Measurements from ENCODE around the gene HAND1.
A peak's percentile ranks its signal among the peaks of the same experiment; 100 is the strongest.

HAND1 gene

GRCh38 chr5:154477382-154478223 lies 424 bp downstream of the HAND1 start:
- no peak for DNase-seq

GRCh38 chr5:154476354-154477205 lies 1.4 kb downstream of the HAND1 start:
- no peak for DNase-seq

DNA sequence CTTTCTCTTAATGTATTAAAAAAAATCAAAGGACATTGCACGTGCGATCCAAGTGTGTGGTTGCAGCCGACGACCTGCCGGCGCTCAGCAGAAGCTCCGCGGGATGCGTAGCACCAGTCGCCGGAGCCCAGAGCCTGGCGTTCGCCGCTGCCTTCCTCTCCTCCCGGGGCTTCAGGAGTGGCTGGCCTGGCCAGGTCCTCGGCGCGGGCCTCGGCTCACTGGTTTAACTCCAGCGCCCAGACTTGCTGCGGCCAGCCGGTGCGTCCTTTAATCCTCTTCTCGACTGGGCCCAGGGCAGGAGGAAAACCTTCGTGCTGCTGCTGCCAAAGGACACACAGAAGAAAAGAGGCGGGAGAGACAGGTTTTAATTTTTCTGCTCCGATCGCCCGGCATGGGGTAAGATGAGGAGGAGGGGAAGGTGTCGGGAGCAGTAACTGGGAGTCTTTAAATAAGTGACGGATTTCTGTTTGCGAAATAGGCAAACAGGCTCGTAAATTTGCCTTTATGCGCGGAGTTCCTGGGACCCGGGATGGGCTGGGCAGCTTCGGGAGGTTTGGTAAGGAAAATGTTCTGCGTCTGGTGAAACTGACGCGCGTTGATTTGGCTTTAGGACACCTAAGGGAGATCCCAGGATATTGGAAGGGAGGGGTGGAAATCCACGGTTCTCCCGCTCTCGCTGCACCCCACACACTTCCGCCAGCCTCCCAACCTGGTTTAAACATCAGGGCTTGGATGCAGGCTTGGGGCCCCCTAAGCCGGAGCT lies 2.3 kb downstream of the HAND1 start:
- DNase-seq, result no peak

- DNase-seq, result no peak
These were observed 3.4 kb downstream of the HAND1 start for GRCh38 chr5:154474396-154475334.

- no peak for DNase-seq
These were observed 4.3 kb downstream of the HAND1 start for GRCh38 chr5:154473581-154474283.

DNA sequence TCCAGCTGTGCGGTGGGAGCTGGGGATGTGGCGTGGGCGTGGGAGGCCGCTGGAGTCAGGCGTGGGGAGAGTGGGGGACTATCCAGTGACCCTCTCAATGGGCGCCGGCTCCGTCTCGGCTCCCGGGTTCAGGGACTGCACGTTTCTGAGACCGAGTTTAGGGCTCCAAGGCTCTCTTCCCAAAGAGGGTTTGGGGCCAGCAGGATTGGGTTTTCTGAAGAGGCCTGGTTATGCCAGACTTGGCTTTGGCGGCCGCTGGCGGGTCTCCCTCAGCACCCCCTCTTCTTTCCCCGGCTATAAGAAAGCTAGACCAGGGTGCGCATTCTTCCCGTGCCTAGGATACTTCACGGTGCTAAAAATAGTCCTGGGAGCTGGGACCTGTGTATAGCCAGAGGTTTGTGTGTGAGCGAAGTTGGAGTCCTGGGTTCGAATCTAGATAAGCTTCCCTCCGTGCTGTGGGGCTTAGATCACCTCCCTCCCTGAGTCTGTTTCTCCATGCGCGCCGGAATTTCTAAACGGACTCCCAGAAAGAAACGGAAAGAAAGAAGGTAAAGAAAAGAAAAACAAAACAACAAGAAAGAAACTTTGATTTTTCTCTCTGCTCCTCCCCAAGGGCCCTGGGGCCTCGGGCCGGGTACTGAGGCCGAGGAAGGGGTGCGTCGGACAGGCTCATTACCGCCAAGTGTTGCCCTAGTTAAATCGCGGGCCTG lies 5.0 kb downstream of the HAND1 start:
- DNase-seq, result no peak

GRCh38 chr5:154470947-154471870 lies 6.8 kb downstream of the HAND1 start:
- no peak for DNase-seq

- no peak for DNase-seq
These were observed 7.9 kb downstream of the HAND1 start for GRCh38 chr5:154470137-154470536.

- DNase-seq, result peak; percentile 72
These were observed 10.2 kb downstream of the HAND1 start for GRCh38 chr5:154467655-154468354.

DNA sequence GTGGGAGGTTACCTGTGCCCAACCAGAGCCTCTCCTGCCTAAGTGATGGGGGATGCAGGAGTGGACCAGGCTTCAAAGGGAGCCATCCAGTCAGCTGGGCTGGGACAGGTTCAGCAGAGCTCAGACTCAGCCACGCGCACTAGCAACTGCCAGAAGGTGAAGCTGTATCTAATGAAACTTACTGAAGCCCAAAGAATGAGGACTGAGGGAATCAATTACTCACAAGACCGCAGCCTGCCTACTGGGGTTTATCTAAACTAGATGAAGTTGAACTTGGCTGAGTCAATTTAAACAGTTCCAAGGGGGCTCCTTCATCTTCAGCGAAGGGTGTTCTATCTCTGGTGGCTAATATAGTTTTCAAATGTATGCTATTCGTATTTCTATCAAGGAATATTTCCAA lies 11.4 kb downstream of the HAND1 start:
- DNase-seq, result no peak

GRCh38 chr5:154466147-154466546 lies 11.9 kb downstream of the HAND1 start:
- no peak for DNase-seq

GRCh38 chr5:154465169-154465568 lies 12.9 kb downstream of the HAND1 start:
- DNase-seq, result no peak

DNA sequence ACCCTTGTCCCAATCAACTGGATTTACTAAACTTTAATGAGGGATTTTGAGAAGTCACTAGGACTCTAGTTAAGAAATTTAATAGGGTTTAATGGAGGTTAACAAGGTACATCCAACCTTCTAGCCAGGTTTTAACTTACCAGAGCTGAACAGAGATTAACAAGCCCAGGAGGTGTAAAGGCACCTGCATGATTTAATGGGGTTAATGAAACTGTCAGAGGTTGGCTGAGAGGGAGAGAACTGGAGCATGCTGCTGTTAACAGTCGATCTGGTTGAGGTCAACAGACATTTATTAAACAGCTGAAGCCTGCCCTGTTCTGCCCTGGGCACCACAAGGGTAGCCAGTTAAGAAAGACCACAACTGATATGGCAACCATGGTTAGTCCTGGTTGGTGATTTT lies 13.6 kb downstream of the HAND1 start:
- no peak for DNase-seq

DNA sequence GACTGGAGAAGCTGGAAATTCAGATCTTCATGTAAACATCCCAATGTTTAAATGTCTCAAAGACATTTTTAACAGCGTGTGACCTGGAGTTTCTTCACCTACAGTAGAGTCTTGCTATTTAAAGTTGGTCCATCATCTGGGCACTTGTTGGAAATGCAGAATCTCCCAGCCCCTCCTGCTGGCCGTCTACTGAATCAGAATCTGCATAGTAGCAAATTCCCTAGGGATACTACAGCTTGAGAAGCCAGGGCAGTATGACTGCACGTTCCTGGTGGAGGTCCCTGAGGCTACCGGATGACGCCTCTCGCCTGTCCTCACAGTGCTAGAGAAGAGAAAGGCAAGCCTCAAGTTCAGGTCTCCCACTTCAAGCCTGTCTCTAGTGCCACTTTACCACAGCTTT lies 16.5 kb downstream of the HAND1 start:
- no peak for DNase-seq

GRCh38 chr5:154460172-154460571 lies 17.9 kb downstream of the HAND1 start:
- no peak for DNase-seq

GRCh38 chr5:154459015-154459414 lies 19.0 kb downstream of the HAND1 start:
- no peak for DNase-seq

DNA sequence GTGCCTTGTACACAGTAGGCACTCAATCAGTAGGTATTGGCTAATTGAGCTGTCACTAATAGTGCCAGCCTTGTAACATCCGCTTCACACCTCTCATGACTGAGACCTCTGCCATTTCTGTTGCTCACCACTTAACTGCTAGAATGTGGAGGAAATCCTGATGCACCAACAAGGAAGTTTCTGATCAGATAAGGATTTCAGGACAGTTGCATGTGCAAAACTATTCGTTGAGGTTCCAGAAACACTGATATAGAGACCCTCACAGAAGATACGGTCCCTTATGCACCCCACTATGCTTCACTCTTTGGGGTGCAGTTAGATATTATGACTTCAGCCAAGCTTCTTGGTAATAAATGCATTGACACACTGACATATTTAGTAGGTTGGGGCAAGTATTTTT lies 21.5 kb downstream of the HAND1 start:
- DNase-seq, result no peak

DNA sequence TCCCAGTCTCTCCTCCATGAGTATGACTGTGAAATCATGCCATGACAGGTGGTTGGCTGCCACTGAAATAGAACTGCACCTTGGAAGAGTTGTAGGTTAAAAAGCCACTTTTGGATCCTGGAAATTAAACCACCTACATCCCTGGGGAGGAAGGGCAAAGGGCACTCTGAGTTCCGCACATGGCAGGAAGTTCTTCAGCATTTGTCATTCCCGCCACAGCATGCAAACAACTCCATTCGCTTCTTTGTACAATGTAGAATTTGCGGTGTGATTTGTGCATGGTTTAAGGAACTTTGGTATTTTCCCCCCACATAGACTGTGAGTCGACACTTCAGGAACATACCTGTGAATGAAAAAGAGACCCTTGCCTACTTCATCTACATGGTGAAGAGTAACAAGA lies 22.4 kb downstream of the HAND1 start:
- no peak for DNase-seq

GRCh38 chr5:154451957-154452356 lies 26.1 kb downstream of the HAND1 start:
- DNase-seq, result no peak
